ENCODE data around the gene TAF4B.
A peak's percentile ranks its signal among the peaks of the same experiment; 100 is the strongest.

TAF4B gene

DNA sequence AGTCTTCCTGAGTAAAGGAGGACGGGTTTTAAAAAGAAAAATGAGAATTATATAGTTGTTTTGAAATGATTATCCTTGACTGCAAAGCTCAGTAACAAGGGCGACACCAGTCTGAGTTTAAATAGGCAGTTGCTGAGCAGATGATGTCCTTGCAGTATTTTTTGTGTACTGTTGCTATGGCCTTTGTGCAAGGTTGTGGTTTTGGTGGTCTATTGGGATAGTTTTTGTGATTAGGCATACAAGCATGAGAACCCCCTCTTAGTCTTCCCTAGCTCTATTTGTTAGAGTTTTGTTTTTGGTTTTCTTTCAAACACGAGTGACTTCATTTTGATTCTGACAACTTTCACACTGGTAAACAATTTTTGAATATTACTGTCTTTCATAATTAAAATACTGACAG is 64.1 kb downstream of the TAF4B start:
- TF ChIP-seq EZH2phosphoT487 (conservative IDR thresholded peaks at IDR 0.05; ENCODE audit: low read length): no peak
- TF ChIP-seq, protein P1, sequence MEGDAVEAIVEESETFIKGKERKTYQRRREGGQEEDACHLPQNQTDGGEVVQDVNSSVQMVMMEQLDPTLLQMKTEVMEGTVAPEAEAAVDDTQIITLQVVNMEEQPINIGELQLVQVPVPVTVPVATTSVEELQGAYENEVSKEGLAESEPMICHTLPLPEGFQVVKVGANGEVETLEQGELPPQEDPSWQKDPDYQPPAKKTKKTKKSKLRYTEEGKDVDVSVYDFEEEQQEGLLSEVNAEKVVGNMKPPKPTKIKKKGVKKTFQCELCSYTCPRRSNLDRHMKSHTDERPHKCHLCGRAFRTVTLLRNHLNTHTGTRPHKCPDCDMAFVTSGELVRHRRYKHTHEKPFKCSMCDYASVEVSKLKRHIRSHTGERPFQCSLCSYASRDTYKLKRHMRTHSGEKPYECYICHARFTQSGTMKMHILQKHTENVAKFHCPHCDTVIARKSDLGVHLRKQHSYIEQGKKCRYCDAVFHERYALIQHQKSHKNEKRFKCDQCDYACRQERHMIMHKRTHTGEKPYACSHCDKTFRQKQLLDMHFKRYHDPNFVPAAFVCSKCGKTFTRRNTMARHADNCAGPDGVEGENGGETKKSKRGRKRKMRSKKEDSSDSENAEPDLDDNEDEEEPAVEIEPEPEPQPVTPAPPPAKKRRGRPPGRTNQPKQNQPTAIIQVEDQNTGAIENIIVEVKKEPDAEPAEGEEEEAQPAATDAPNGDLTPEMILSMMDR (IDR thresholded peaks at IDR 0.05; ENCODE audit: insufficient read depth, low read length, poor library complexity, severe bottlenecking): no peak
- Histone ChIP-seq H3K27me3 (ENCODE audit: low read length) (no peaks in the 10 kb centered on the region), H3K4me3 (ENCODE audit: insufficient read depth, low read length, poor library complexity, severe bottlenecking) (no peak overlapping the region), H3K9me3 (ENCODE audit: insufficient read depth, low read length) (no peaks in the 10 kb centered on the region), H3K79me2 (ENCODE audit: insufficient read depth, low read length) (peaks cover 68% of the 10 kb centered on the region), H3K36me3 (ENCODE audit: low read length) (peaks cover 66% of the 10 kb centered on the region), H3K9ac (ENCODE audit: low read length) (no peak overlapping the region), H3K27ac (ENCODE audit: low read depth, low read length) (peak overlapping the region; percentile 16; the same call in 1 of the 2 replicates), H3K9me2 (replicated peaks; ENCODE audit: insufficient read depth, low read length) (no peaks in the 10 kb centered on the region), H2AFZ (ENCODE audit: low read depth, low read length, severe bottlenecking) (no peak overlapping the region), H3K4me2 (ENCODE audit: low read depth, low read length, poor library complexity, severe bottlenecking) (no peak overlapping the region), H4K20me1 (ENCODE audit: low read depth, low read length) (no peaks in the 10 kb centered on the region), H3F3A (ENCODE audit: insufficient read depth) (peaks cover 52% of the 10 kb centered on the region)

DNA sequence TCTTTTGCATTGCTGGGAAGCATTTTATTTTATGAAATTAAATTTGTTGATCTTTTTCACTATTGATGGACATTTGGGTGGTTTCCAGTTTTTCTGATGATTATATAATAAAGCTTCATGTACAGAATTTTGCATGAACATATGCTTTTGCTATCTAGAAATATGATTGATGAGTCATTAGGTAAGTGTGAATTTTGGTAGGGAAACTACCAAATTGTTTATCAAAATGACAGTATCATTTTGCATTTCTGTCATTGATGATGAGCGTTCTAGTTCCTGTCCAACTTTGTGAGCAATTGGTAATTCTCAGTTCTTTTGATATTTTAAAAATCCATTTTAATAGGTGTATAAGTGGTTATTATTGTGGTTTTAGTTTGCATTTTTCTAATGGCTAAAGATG is 67.7 kb downstream of the TAF4B start:
- TF ChIP-seq, protein P1 (IDR thresholded peaks at IDR 0.05; ENCODE audit: insufficient read depth, low read length, poor library complexity, severe bottlenecking): no peak
- no peak for TF ChIP-seq EZH2phosphoT487 (conservative IDR thresholded peaks at IDR 0.05; ENCODE audit: low read length)
- Histone ChIP-seq H3F3A (ENCODE audit: insufficient read depth) (peaks cover 75% of the 10 kb centered on the region), H3K4me2 (ENCODE audit: low read depth, low read length, poor library complexity, severe bottlenecking) (peak overlapping the region; percentile 34), H3K9ac (ENCODE audit: low read length) (no peak overlapping the region), H3K27me3 (ENCODE audit: low read length) (no peaks in the 10 kb centered on the region), H3K27ac (ENCODE audit: low read depth, low read length) (peak overlapping the region; percentile 55), H3K9me2 (replicated peaks; ENCODE audit: insufficient read depth, low read length) (no peaks in the 10 kb centered on the region), H4K20me1 (ENCODE audit: low read depth, low read length) (no peaks in the 10 kb centered on the region), H3K9me3 (ENCODE audit: insufficient read depth, low read length) (no peaks in the 10 kb centered on the region), H3K4me3 (ENCODE audit: insufficient read depth, low read length, poor library complexity, severe bottlenecking) (no peak overlapping the region), H2AFZ (ENCODE audit: low read depth, low read length, severe bottlenecking) (no peak overlapping the region), H3K79me2 (ENCODE audit: insufficient read depth, low read length) (peaks cover 56% of the 10 kb centered on the region), H3K36me3 (ENCODE audit: low read length) (peaks cover 35% of the 10 kb centered on the region)

DNA sequence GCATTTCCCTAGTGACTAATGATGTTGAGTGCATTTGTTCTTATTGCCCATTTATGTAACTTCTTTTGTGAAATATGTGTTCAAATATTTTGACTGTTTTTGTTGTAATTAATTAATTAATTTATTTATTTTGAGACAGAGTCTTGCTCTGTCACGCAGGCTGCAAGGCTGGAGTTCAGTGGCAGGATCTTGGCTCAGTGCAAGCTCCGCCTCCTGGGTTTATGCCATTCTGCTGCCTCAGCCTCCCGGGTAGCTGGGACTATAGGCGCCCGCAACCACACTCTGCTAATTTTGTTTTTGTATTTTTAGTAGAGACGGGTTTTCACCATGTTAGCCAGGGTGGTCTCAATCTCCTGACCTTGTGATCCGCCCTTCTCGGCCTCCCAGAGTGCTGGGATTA is 71.9 kb downstream of the TAF4B start:
- peaks cover 22% of the 10 kb centered on the region for H3K36me3 ChIP-seq (ENCODE audit: low read length)
- no peaks in the 10 kb centered on the region for H3K9me2 ChIP-seq (replicated peaks; ENCODE audit: insufficient read depth, low read length)
- peak overlapping the region; percentile 19 for H3K4me3 ChIP-seq (ENCODE audit: insufficient read depth, low read length, poor library complexity, severe bottlenecking)
- peak overlapping the region; percentile 61 for H3K4me2 ChIP-seq (ENCODE audit: low read depth, low read length, poor library complexity, severe bottlenecking)
- peak overlapping the region; percentile 83 for H3K27ac ChIP-seq (ENCODE audit: low read depth, low read length)
- H4K20me1 ChIP-seq (ENCODE audit: low read depth, low read length): no peaks in the 10 kb centered on the region
- peaks cover 50% of the 10 kb centered on the region for H3K79me2 ChIP-seq (ENCODE audit: insufficient read depth, low read length)
- H3K9ac ChIP-seq (ENCODE audit: low read length): peak overlapping the region; percentile 14; the same call in 1 of the 2 replicates
- TF ChIP-seq, protein P1 (IDR thresholded peaks at IDR 0.05; ENCODE audit: insufficient read depth, low read length, poor library complexity, severe bottlenecking): no peak
- TF ChIP-seq EZH2phosphoT487 (conservative IDR thresholded peaks at IDR 0.05; ENCODE audit: low read length): no peak
- no peak overlapping the region for H2AFZ ChIP-seq (ENCODE audit: low read depth, low read length, severe bottlenecking)
- H3F3A ChIP-seq (ENCODE audit: insufficient read depth): peaks cover 79% of the 10 kb centered on the region
- H3K9me3 ChIP-seq (ENCODE audit: insufficient read depth, low read length): no peaks in the 10 kb centered on the region
- no peaks in the 10 kb centered on the region for H3K27me3 ChIP-seq (ENCODE audit: low read length)

Measured in SU-DHL-6 (cell line).